ENCODE results near the gene HLA-DMA.

GRCh38 chr6:32949113-32949512, 3.8 kb downstream of the HLA-DMA start:
- TF ChIP-seq CTCF (IDR thresholded peaks at IDR 0.05; ENCODE audit: low read depth, low read length) = no peak
- no peak for TF ChIP-seq EZH2phosphoT487 (IDR thresholded peaks at IDR 0.05; ENCODE audit: low read depth)
